Gastrocnemius medialis (tissue), 4 donors: ENCODE measurements around the gene DCUN1D1.

Experiments
- POLR2A ChIP-seq, 2 donors: fragments of 450-650 bp; IDR thresholded peaks; one replicate each; pipeline ENCODE4 v1.6.1; 2017; ENCODE audit warnings: antibody characterized with exemption in 2 of 2, mild to moderate bottlenecking in 2 of 2, moderate library complexity in 2 of 2
- TF ChIP-seq, protein P1 (sequence below), 5 experiments: fragments of 450-650 bp in 3 of 5; fragments of 200-600 bp in 2 of 5; sonication (generic) in 2 of 5; IDR thresholded peaks in 4 of 5; conservative IDR thresholded peaks in 1 of 5; 1 replicate in 4 of 5; 2 replicates in 1 of 5; pipeline ENCODE4 v1.5.1; 2016 to 2019; ENCODE audit warnings: antibody characterized with exemption in 5 of 5, mild to moderate bottlenecking in 3 of 5, moderate library complexity in 3 of 5

DNA sequence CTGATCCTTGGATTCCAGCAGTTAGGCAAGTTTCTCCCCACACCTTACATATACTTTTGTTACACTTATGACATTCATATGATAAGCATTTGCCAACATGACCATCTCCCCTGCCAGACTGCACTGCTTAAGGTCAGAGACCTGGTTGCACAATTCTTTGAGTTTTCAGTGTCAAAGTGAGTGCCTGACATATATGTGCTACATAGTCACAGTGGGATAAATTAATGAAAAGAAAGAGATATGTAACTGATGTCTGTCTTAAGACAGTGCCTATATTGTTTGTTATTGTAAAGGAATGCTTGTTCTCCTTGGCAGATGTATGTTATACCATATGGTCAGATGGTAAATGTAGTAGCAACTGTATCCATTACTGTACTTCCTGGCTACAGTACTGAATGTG lies 3.5 kb upstream of the DCUN1D1 start:
- TF ChIP-seq, protein P1, sequence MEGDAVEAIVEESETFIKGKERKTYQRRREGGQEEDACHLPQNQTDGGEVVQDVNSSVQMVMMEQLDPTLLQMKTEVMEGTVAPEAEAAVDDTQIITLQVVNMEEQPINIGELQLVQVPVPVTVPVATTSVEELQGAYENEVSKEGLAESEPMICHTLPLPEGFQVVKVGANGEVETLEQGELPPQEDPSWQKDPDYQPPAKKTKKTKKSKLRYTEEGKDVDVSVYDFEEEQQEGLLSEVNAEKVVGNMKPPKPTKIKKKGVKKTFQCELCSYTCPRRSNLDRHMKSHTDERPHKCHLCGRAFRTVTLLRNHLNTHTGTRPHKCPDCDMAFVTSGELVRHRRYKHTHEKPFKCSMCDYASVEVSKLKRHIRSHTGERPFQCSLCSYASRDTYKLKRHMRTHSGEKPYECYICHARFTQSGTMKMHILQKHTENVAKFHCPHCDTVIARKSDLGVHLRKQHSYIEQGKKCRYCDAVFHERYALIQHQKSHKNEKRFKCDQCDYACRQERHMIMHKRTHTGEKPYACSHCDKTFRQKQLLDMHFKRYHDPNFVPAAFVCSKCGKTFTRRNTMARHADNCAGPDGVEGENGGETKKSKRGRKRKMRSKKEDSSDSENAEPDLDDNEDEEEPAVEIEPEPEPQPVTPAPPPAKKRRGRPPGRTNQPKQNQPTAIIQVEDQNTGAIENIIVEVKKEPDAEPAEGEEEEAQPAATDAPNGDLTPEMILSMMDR (IDR thresholded peaks at IDR 0.05 in 4 of 5, conservative IDR thresholded peaks at IDR 0.05 in 1 of 5) = no peak
- TF ChIP-seq POLR2A (IDR thresholded peaks at IDR 0.05) = no peak
